GM12878 (cell line): ENCODE measurements around the gene PPARD. TPM values are rescaled to one million over a fixed set of nuclear protein-coding genes. Genes with fewer than 3 reads are reported as not detected.

ENCODE experiments used
- ATAC-seq: fragments of 200-7000 bp; cut with Tn5 transposase; 3 replicates; pipeline ENCODE4 v1.9.1; 2020; ENCODE audit warnings: mild to moderate bottlenecking, moderate library complexity
- BruUV-seq: library from RNA; stranded (reverse); fragments of 400-500 nt; replicated peaks from 2 replicates; lab custom pipeline; 2021; lab: Mats Ljungman, UMichigan
- CTCF ChIA-PET: fragments of 300-600 bp; sonication (Branson Sonifier 250); formaldehyde crosslinking; extraction: SDS; loops from one replicate; lab custom pipeline; 2021; ENCODE audit warnings: inconsistent platforms; lab: Yijun Ruan, JAX
- POLR2A ChIA-PET: fragments of 350-600 bp; formaldehyde crosslinking; extraction: SDS; loops from one replicate; lab custom pipeline; 2021; ENCODE audit warnings: inconsistent platforms; lab: Charles Lee
- RAD21 ChIA-PET: fragments of 300-600 bp; sonication (Branson Sonifier 250); formaldehyde crosslinking; loops from one replicate; lab custom pipeline; 2023; ENCODE audit warnings: antibody characterized with exemption; ENCODE audit not compliant: unreplicated experiment; lab: Charles Lee
- SMC1A ChIA-PET: fragments of 300-600 bp; sonication (Branson Sonifier 250); formaldehyde crosslinking; loops from one replicate; lab custom pipeline; 2023; ENCODE audit not compliant: unreplicated experiment, uncharacterized antibody; lab: Charles Lee
- DNase-seq: peaks from one replicate; pipeline ENCODE4 v3.0.0-alpha.2; 2011; ENCODE audit warnings: low read depth, low spot score
- FAIRE-seq: peaks from 3 replicates; lab custom pipeline; 2011; peaks lifted over from hg19 to GRCh38; lab: Jason Lieb, UNC
- H2AFZ ChIP-seq: 2 replicates; pipeline ENCODE4 v1.6.0; 2011; ENCODE audit warnings: low read depth, low read length, control low read depth; ENCODE audit not compliant: control insufficient read depth
- H3K27ac ChIP-seq: 2 replicates; pipeline ENCODE4 v1.5.1; 2011; ENCODE audit warnings: control low read depth; ENCODE audit not compliant: control insufficient read depth, insufficient read depth
- H3K27me3 ChIP-seq, 2 experiments: replicated peaks in 1 of 2; 2 replicates each; pipeline versions ENCODE4 v1.6.0 to v1.6.1; 2011; ENCODE audit warnings: low read length in 1 of 2; ENCODE audit not compliant: control insufficient read depth in 2 of 2, insufficient read depth in 2 of 2
- H3K36me3 ChIP-seq, 2 experiments: 2 replicates each; pipeline ENCODE4 v1.5.1; 2011; ENCODE audit warnings: low read length in 1 of 2; ENCODE audit not compliant: control insufficient read depth in 2 of 2, insufficient read depth in 2 of 2
- H3K4me1 ChIP-seq: 2 replicates; pipeline ENCODE4 v1.6.1; 2011; ENCODE audit warnings: mild to moderate bottlenecking, low read length, moderate library complexity, mixed read lengths; ENCODE audit not compliant: control insufficient read depth, insufficient read depth
- H3K4me2 ChIP-seq: 2 replicates; pipeline ENCODE4 v1.6.0; 2011; ENCODE audit warnings: control low read depth; ENCODE audit not compliant: control insufficient read depth, insufficient read depth
- H3K4me3 ChIP-seq: fragments of 200-600 bp; sonication (generic); 2 replicates; pipeline ENCODE4 v1.5.1; 2016
- H3K79me2 ChIP-seq: 2 replicates; pipeline ENCODE4 v1.6.0; 2011; ENCODE audit warnings: low read length; ENCODE audit not compliant: control insufficient read depth, insufficient read depth
- H3K9ac ChIP-seq: 2 replicates; pipeline ENCODE4 v1.8.0; 2011; ENCODE audit warnings: low read length, control low read depth, mixed read lengths; ENCODE audit not compliant: control insufficient read depth, insufficient read depth
- H3K9me3 ChIP-seq: replicated peaks from 3 replicates; pipeline ENCODE4 v1.5.1; 2011; ENCODE audit warnings: mild to moderate bottlenecking, low read length; ENCODE audit not compliant: control insufficient read depth, insufficient read depth
- H4K20me1 ChIP-seq: 2 replicates; pipeline ENCODE4 v1.6.0; 2011; ENCODE audit not compliant: control insufficient read depth, insufficient read depth
- CHD2 ChIP-seq: IDR thresholded peaks from 2 replicates; pipeline ENCODE4 v1.6.1; 2011; ENCODE audit warnings: low read depth, low read length, improper control_type of control experiment, borderline replicate concordance
- FOS ChIP-seq: IDR thresholded peaks from 3 replicates; pipeline ENCODE4 v1.6.1; 2011; ENCODE audit warnings: borderline replicate concordance; ENCODE audit not compliant: insufficient read length; ENCODE audit errors: extremely low read depth
- NFYB ChIP-seq: IDR thresholded peaks from 2 replicates; pipeline ENCODE4 v1.6.1; 2011; ENCODE audit warnings: low read depth, mild to moderate bottlenecking, low read length, improper control_type of control experiment, moderate library complexity; ENCODE audit not compliant: insufficient read depth
- NR2C2 ChIP-seq: IDR thresholded peaks from 2 replicates; pipeline ENCODE4 v1.6.1; 2011; ENCODE audit warnings: borderline replicate concordance, low read depth; ENCODE audit not compliant: control insufficient read depth, insufficient read length
- PAX8 ChIP-seq: fragments of 450-650 bp; IDR thresholded peaks from 2 replicates; pipeline ENCODE4 v1.6.1; 2017; ENCODE audit warnings: mild to moderate bottlenecking, moderate library complexity
- POU2F2 ChIP-seq: IDR thresholded peaks from 3 replicates; pipeline ENCODE4 v1.6.1; 2011; ENCODE audit warnings: low read depth, mild to moderate bottlenecking, low read length, borderline replicate concordance
- RAD21 ChIP-seq: IDR thresholded peaks from 2 replicates; pipeline ENCODE4 v1.6.1; 2011; ENCODE audit warnings: mild to moderate bottlenecking, low read depth, low read length, moderate library complexity; ENCODE audit not compliant: insufficient read depth
- SMAD5 ChIP-seq: IDR thresholded peaks from 2 replicates; pipeline ENCODE4 v1.6.1; 2016; ENCODE audit warnings: antibody characterized with exemption, low read depth
- SMARCA5 ChIP-seq: fragments of 450-650 bp; IDR thresholded peaks from 2 replicates; pipeline ENCODE4 v1.6.1; 2017; ENCODE audit warnings: mild to moderate bottlenecking
- SREBF1 ChIP-seq: IDR thresholded peaks from 2 replicates; pipeline ENCODE4 v1.6.1; 2012; ENCODE audit warnings: mild to moderate bottlenecking, low read length
- ZSCAN29 ChIP-seq: fragments of 450-650 bp; IDR thresholded peaks from 2 replicates; pipeline ENCODE4 v1.6.1; 2017; ENCODE audit warnings: mild to moderate bottlenecking, moderate library complexity
- WGBS: methylation state at CpG from one replicate; pipeline ENCODE4 v1.1.6; 2016; ENCODE audit warnings: low lambda C conversion rate; ENCODE audit not compliant: insufficient replicate concordance, insufficient coverage; ENCODE audit errors: missing lambda C conversion rate; 5-methylcytosine and 5-hydroxymethylcytosine counted together
- in situ Hi-C: fragments of 300-500 bp; cut with MboI; formaldehyde crosslinking; loops from 9 replicates; pipeline ENCODE4 v1.14.3; 2018; ENCODE audit warnings: mixed read lengths
- intact Hi-C: fragments of 100-400 bp; cut with micrococcal nuclease; formaldehyde crosslinking; loops from one replicate; pipeline ENCODE4 v1.14.2; 2022; ENCODE audit not compliant: unreplicated experiment
- polyA plus RNA-seq, 11 experiments: library from polyadenylated mRNA; depleted of rRNA in 4 of 11; unstranded in 6 of 11; stranded (reverse) in 5 of 11; fragments of >200 nt; fragmentation: Nextera tagmentation in 4 of 11; fragmentation: Illumina TruSeq in 1 of 11; extraction: Ambion mirVana in 4 of 11; extraction: Trizol in 1 of 11; gene quantifications; 1 replicate in 1 of 11; 2 replicates in 10 of 11; pipeline versions ENCODE4 v1.2.1 to v1.2.3, GENCODE V29; 2011 to 2016; ENCODE audit warnings: inconsistent platforms in 2 of 11, missing spikeins in 2 of 11, low read depth in 1 of 11
- total RNA-seq, 4 experiments: library from RNA; depleted of rRNA in 3 of 4; stranded (reverse); fragments of >200 nt in 3 of 4; fragmentation: Illumina TruSeq in 1 of 4; extraction: Trizol in 1 of 4; gene quantifications; 2 replicates each; pipeline versions ENCODE4 v1.2.1 to v1.2.3, GENCODE V29; 2013 to 2021
- TF ChIP-seq, protein P1 (sequence below): IDR thresholded peaks from 2 replicates; pipeline ENCODE4 v1.6.1; 2011; ENCODE audit warnings: borderline replicate concordance, low read depth, mild to moderate bottlenecking, moderate library complexity, low read length; ENCODE audit not compliant: insufficient read depth, poor library complexity, severe bottlenecking
- TF ChIP-seq, protein P2 (sequence below): IDR thresholded peaks from 2 replicates; pipeline ENCODE4 v1.6.1; 2012; ENCODE audit warnings: low read length, inconsistent platforms
- TF ChIP-seq, protein P3 (sequence below): fragments of 450-650 bp; IDR thresholded peaks from 2 replicates; pipeline ENCODE4 v1.6.1; 2016; ENCODE audit warnings: mild to moderate bottlenecking

PPARD gene
- total and polyA plus RNA-seq, 10 of the 15 experiments (the other 5 are each of a cell fraction or from before 2014, with no cell fraction given), result 0.05 to 12.6 (median 6.7) TPM

DNA sequence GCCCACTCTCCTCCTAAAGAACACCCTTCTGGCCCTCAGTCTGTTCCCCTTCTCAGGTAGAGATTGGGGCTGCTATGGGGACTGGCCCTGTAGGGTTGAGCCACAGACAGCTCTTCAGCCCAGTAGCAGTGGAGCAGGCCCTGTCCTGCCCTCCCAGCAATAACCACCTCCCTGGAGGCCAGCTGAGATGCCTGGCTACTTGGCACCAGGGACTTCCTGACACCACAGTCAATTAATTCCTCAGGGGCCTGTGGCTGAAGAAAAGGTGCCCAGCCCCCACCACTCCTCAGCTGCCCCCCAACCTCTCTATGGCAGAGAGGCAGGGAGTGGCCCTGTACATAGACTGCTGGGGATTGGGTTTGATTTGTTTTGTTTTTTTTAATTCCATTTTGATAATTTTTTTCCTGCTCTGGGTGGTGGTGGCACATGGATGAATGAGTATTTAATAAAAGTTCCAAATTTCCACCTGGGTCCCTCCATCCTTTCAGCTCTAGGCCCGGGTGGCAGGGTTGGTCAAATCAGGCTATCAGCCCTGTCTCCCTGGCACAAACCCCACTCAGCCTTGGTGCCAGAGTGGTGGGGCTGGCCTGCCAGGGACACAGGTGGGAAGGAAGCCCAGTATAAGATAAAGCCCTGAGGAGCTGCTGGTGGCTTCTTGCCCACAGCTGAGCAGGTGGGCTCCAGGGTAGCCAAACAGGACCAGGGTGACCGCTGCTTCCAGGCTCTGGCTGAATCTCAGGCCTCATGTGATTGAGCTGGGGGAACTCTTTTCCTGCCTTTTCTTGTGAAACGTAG, 46.6 kb upstream of the PPARD start:
- Histone ChIP-seq H3K36me3 (peaks cover 4 to 19% of the 10 kb centered on the region in 2 experiments; a peak in 3 of 4 replicates), H3K4me3 (no peak overlapping the region), H3K9me3 (no peaks in the 10 kb centered on the region), H3K4me2 (no peak overlapping the region), H3K4me1 (peaks cover 14% of the 10 kb centered on the region), H3K27ac (no peak overlapping the region), H4K20me1 (no peaks in the 10 kb centered on the region), H3K27me3 (no peaks in the 10 kb centered on the region), H3K9ac (no peak overlapping the region), H2AFZ (no peak overlapping the region), H3K79me2 (peaks cover 31% of the 10 kb centered on the region)
- SMC1A ChIA-PET, result interaction anchor here (0.6 to 7.1 kb wide), 6 partner anchors 31 to 154 kb away, joined by 3 to 135 read pairs (median 14); partner anchors contain the start of genes FANCE and PPARD
- BruUV-seq, result no TSS peak
- RAD21 ChIA-PET, result interaction anchor here (1.0 to 7.5 kb wide), 8 partner anchors 10 to 172 kb away, joined by 3 to 127 read pairs (median 8); partner anchors contain the start of genes PPARD and RPL10A
- POLR2A ChIA-PET, result interaction anchor here (1.4 to 2.1 kb wide), 2 partner anchors 8 to 32 kb away, joined by 3 to 7 read pairs; no protein-coding TSS in a partner anchor
- CTCF ChIA-PET, result interaction anchor here (1.0 to 7.2 kb wide), 10 partner anchors 9 to 226 kb away, joined by 3 to 217 read pairs (median 18); partner anchors contain the start of genes FANCE and PPARD
- intact Hi-C loops, result loop anchor here (5.0 to 10.0 kb wide), 2 partner anchors 269 to 437 kb away; no protein-coding TSS in a partner anchor
- no peak for FAIRE-seq
- no peak for DNase-seq
- in situ Hi-C loops, result loop anchor here (5.0 kb wide), 2 partner anchors 37 to 172 kb away; partner anchors contain the start of gene RPL10A
- no peak for ATAC-seq
- 44% methylated on average over 3 of the region's 3 CpGs for WGBS
- no peak for TF ChIP-seq SMAD5
- TF ChIP-seq SREBF1, result no peak
- no peak for TF ChIP-seq NFYB
- TF ChIP-seq CHD2, result no peak
- no peak for TF ChIP-seq SMARCA5
- TF ChIP-seq, protein P1, sequence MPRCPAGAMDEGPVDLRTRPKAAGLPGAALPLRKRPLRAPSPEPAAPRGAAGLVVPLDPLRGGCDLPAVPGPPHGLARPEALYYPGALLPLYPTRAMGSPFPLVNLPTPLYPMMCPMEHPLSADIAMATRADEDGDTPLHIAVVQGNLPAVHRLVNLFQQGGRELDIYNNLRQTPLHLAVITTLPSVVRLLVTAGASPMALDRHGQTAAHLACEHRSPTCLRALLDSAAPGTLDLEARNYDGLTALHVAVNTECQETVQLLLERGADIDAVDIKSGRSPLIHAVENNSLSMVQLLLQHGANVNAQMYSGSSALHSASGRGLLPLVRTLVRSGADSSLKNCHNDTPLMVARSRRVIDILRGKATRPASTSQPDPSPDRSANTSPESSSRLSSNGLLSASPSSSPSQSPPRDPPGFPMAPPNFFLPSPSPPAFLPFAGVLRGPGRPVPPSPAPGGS, result no peak
- TF ChIP-seq, protein P2, sequence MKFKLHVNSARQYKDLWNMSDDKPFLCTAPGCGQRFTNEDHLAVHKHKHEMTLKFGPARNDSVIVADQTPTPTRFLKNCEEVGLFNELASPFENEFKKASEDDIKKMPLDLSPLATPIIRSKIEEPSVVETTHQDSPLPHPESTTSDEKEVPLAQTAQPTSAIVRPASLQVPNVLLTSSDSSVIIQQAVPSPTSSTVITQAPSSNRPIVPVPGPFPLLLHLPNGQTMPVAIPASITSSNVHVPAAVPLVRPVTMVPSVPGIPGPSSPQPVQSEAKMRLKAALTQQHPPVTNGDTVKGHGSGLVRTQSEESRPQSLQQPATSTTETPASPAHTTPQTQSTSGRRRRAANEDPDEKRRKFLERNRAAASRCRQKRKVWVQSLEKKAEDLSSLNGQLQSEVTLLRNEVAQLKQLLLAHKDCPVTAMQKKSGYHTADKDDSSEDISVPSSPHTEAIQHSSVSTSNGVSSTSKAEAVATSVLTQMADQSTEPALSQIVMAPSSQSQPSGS, result no peak
- TF ChIP-seq PAX8, result no peak
- TF ChIP-seq, protein P3, sequence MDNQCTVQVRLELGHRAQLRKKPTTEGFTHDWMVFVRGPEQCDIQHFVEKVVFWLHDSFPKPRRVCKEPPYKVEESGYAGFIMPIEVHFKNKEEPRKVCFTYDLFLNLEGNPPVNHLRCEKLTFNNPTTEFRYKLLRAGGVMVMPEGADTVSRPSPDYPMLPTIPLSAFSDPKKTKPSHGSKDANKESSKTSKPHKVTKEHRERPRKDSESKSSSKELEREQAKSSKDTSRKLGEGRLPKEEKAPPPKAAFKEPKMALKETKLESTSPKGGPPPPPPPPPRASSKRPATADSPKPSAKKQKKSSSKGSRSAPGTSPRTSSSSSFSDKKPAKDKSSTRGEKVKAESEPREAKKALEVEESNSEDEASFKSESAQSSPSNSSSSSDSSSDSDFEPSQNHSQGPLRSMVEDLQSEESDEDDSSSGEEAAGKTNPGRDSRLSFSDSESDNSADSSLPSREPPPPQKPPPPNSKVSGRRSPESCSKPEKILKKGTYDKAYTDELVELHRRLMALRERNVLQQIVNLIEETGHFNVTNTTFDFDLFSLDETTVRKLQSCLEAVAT, result no peak
- no peak for TF ChIP-seq FOS
- TF ChIP-seq RAD21, result no peak
- TF ChIP-seq NR2C2, result no peak
- no peak for TF ChIP-seq POU2F2
- TF ChIP-seq ZSCAN29, result no peak
